Esophagus muscularis mucosa (tissue), 3 donors: ENCODE results near the gene ANKRD18B.

ENCODE experiments used
- CTCF ChIP-seq, 3 experiments: fragments of 200-600 bp in 2 of 3; fragments of 450-650 bp in 1 of 3; sonication (generic) in 2 of 3; IDR thresholded peaks; one replicate each; pipeline ENCODE4 v1.5.1; 2017 to 2019; ENCODE audit warnings: antibody characterized with exemption in 3 of 3, mild to moderate bottlenecking in 2 of 3, moderate library complexity in 1 of 3
- POLR2A ChIP-seq: fragments of 450-650 bp; IDR thresholded peaks from one replicate; pipeline ENCODE4 v1.6.1; 2017; ENCODE audit warnings: antibody characterized with exemption, moderate library complexity, mild to moderate bottlenecking, low read depth

- TF ChIP-seq POLR2A, result no peak
- TF ChIP-seq CTCF (IDR thresholded peaks at IDR 0.05), result peak; percentile 29 to 66 (median 59)
These were observed 6.7 kb upstream of the ANKRD18B start for GRCh38 chr9:33517373-33517772.
